Panc1 (cell line): Measurements from ENCODE around the gene UMAD1. TPM values are rescaled to one million over a fixed set of nuclear protein-coding genes. Genes with fewer than 3 reads are reported as not detected.

Experiments
- total RNA-seq: library from RNA; stranded (reverse); gene quantifications from one replicate; pipeline ENCODE4 v1.2.1, GENCODE V29; 2021; ENCODE audit not compliant: unreplicated experiment

UMAD1 gene
- total RNA-seq, 1 experiment from 2014 or later, result 19.9 TPM

Other genes with a start within 250 kb of the UMAD1 start
- not detected for gene COL28A1, start 104.9 kb upstream of the UMAD1 start, total RNA-seq
- gene MIOS, start 73.9 kb upstream of the UMAD1 start, total RNA-seq, result 40.8 TPM
- gene RPA3, start 77.9 kb downstream of the UMAD1 start, total RNA-seq, result 93.5 TPM